DMS 273 treated with DMSO at 0.1 percent for 48 hours (cell line): ENCODE data around the gene PSMA3.

Experiments used
- DNase-seq: peaks from one replicate; lab custom pipeline; 2025; lab: John Stamatoyannopoulos, UW

PSMA3 gene

DNA sequence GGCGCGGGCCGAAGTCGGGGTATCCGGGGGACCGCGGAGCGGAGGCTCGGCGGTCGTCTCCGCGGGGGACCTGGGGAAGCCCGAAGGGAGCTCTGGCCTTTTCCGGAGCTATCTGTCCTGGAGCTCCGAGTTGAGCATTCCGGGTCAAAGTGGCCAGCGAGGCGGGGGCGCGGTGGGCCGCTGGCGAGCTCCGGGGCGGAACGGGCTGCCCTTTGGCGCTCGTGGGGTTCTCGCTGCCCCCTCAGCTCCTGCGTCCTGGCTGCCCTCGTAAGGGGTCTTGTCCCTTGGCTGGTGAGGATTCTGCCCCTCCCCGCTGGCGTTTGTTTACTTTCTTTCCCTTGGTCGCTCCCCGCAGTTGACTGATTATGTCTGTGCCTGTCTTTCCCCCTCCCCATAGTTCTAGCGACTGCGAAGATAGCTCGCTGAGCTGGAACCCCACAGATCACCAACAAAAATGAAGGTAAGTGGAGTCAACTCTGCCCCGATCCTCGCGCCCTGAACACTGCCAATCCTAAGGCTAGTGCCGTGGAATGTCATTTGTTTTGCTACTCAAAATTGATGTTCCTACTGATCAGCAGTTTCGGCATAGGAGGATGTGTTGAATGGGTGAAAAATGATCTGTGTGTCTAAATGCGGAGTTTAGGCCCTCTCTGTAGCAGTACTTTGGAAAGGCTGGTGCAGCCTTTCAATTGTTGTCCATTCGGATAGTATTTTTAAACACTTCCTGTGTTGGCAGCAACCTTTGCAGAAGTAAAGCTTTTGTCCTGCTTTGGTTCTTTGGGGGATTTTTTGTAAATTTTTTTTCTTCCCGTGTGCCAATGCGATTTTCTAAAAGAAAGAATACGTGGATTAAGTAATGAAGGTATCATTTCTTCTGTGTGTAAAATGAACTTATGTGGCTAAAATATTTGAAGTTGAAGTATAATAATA, 55.0 kb downstream of the PSMA3 start:
- DNase-seq = no peak

DNA sequence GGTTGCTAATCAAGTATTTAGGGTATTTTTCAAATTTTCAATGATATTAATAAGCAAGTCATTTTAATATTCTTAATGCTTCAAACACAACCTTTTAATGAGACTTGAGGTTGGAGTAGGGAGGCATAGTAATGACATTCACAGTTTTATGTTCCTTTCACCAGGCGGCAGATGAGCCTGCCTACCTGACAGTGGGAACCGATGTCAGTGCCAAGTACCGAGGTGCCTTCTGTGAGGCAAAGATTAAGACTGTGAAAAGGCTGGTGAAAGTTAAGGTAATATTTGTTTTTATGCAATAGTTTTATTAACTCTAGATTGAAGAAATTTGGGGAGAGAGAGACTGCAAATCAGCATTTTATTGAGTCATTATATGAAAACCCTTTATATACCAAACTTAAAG, 56.8 kb downstream of the PSMA3 start:
- no peak for DNase-seq

DNA sequence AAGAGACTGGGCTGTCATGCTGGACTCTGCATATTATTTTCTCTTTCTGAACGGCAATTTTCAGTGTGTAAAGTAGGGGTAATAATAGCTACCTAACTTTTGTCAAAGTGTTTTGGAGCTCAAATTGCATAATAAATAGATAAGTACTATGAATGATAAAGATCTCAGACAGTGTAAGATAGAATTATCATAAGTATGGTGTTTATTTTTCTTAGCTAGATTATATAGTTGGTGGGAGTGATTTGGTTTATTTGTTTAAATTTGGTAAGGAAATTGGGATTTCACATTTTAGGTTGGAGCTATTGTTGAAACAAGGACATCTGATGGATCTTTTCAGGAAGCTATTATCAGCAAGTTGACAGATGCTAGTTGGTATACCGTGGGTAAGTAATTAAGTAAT, 61.1 kb downstream of the PSMA3 start:
- DNase-seq = peak; percentile 1

DNA sequence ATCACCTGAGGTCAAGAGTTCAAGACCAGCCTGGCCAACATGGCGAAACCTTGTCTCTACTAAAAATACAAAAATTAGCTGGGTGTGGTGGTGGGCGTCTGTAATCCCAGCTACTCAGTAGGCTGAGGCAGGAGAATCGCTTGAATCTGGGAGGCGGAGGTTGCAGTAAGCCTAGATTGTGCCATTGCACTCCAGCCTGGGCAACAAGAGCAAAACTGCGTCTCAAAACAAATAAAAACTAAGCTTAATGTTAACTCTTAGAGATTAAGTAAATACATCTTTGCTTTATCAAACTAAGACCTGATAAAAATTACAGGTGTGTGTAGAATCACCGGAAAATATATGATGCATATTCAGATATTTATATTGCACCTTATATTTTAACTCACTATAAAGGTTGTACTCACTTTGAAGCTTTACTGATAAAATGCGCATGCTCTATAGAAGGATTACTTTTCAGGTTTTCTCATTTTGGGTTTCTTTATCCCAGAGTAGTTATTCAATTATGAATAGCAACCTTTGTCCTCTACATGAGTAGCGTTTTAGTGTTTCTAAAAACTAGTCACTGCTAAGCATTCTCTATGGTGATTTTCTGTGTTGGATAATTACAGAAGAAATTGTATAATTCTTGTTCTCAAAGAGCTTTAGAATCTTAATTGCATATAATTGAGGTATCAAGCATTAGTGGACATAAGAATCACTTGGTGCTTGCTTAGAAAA, 63.1 kb downstream of the PSMA3 start:
- no peak for DNase-seq

DNA sequence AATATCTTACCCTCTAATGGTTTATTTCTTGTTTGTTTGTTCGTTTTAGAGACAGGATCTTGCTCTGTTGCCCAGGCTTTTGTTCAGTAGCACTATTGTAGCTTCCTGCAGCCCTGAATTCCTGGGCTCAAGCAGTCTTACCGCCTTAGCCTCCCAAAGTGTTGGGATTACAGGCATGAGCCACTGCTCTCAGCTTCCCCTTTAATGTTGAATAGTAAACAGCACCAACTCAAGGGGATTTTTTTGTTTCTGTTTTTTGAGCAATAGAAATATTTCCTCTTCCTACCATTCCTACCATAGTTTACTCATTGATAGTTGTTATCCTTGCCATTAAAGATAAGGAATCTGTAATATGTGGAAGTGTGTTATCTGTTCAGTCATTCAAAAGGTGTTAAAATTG, 64.4 kb downstream of the PSMA3 start:
- no peak for DNase-seq

DNA sequence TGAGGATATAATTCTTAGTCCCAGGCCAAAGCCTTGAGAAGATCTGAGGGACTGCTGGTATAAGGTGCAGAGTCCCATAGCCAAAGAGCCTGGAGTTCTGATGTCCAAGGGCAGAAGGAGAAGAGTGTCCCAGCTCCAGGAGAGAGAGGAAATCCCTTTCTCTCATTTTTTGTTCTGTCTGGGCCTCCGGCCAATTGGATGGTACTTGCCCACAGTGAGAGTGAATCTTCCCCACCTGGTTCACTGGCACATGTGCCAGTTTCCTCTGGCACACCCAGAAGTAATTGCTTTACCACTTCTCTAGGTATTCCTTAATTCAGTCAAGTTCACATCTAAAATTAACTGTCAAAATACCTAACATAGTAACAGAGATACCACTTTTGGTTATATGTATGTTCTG, 69.1 kb downstream of the PSMA3 start:
- no peak for DNase-seq

DNA sequence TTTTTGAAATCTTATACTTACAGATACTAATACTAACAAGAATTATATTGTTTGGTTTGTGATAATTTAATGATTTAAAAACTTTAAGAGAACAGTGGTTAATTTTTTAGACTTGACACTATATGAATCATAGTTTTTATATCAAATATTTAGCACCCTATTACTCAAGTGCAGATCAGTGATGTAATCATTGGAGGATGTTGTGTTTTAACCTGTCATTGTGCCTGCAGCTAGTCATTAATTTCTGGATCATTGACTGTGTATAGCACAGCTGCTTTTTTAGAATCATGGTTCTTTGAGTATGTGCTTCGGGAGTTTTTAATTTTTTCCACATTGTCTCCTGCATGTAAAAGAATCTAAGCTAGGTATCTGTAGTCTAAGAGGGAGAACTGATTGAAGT, 71.0 kb downstream of the PSMA3 start:
- no peak for DNase-seq
